HCT116 (cell line): Measurements from ENCODE around the gene ERC1. TPM values are rescaled to one million over a fixed set of nuclear protein-coding genes. Genes with fewer than 3 reads are reported as not detected.
A peak's percentile ranks its signal among the peaks of the same experiment; 100 is the strongest.

Experiments
- ATAC-seq: fragments of 200-7000 bp; cut with Tn5 transposase; 2 replicates; pipeline ENCODE4 v1.9.1; 2020; ENCODE audit warnings: mild to moderate bottlenecking, moderate library complexity
- BruUV-seq: library from RNA; stranded (reverse); fragments of 400-500 nt; replicated peaks from 2 replicates; lab custom pipeline; 2021; lab: Mats Ljungman, UMichigan
- CTCF ChIA-PET: fragments of 300-600 bp; sonication (Branson Sonifier 250); formaldehyde crosslinking; loops from one replicate; lab custom pipeline; 2021; ENCODE audit warnings: antibody characterized with exemption; lab: Charles Lee
- POLR2A ChIA-PET: fragments of 300-600, 350-600 bp; sonication (Branson Sonifier 250); formaldehyde crosslinking; loops from one replicate; lab custom pipeline; 2021; ENCODE audit warnings: antibody characterized with exemption; lab: Charles Lee
- RAD21 ChIA-PET, 2 experiments: fragments of 300-600 bp; sonication (Branson Sonifier 250); formaldehyde crosslinking; loops; one replicate each; lab custom pipeline; 2023; ENCODE audit warnings: low total read pairs in 2 of 2; ENCODE audit not compliant: uncharacterized antibody in 2 of 2, unreplicated experiment in 2 of 2, low non-redundant PET in 1 of 2; lab: Charles Lee
- DNase-seq: peaks from one replicate; pipeline ENCODE4 v3.0.0-alpha.2; 2010; ENCODE audit warnings: low read depth, low spot score
- H2AFZ ChIP-seq: fragments of 200-600 bp; shearing (Covaris generic), sonication (generic); 2 replicates; pipeline ENCODE4 v1.6.1; 2017; ENCODE audit warnings: low read depth, mixed run types, mixed read lengths, antibody characterized with exemption, low read length; ENCODE audit not compliant: poor library complexity, severe bottlenecking
- H3K27ac ChIP-seq: 2 replicates; pipeline ENCODE4 v1.5.1; 2012; ENCODE audit warnings: low read depth, low read length
- H3K27me3 ChIP-seq: fragments of 200-600 bp; sonication (generic); 2 replicates; pipeline ENCODE4 v1.6.1; 2016; ENCODE audit warnings: mixed run types, low read length, mixed read lengths; ENCODE audit not compliant: insufficient read depth
- H3K36me3 ChIP-seq, 2 experiments: fragments of 200-500 bp in 1 of 2; fragments of 200-600 bp in 1 of 2; sonication (Bioruptor generic) in 1 of 2; sonication (generic) in 1 of 2; 2 replicates each; pipeline versions ENCODE4 v1.5.1 to v1.6.1; 2014 to 2016; ENCODE audit warnings: low read length in 2 of 2, inconsistent platforms in 1 of 2, mixed read lengths in 1 of 2, mixed run types in 1 of 2; ENCODE audit not compliant: insufficient read depth in 2 of 2, control insufficient read depth in 1 of 2
- H3K4me1 ChIP-seq, 2 experiments: fragments of 200-600 bp in 1 of 2; sonication (generic) in 1 of 2; 2 replicates each; pipeline versions ENCODE4 v1.5.1 to v1.6.1; 2012 to 2017; ENCODE audit warnings: low read length in 2 of 2, inconsistent platforms in 1 of 2, mild to moderate bottlenecking in 1 of 2, mixed read lengths in 1 of 2, mixed run types in 1 of 2, moderate library complexity in 1 of 2; ENCODE audit not compliant: insufficient read depth in 2 of 2, control insufficient read depth in 1 of 2
- H3K4me2 ChIP-seq: fragments of 200-600 bp; sonication (generic); 2 replicates; pipeline ENCODE4 v1.6.1; 2017; ENCODE audit warnings: mixed run types, low read length, mixed read lengths
- H3K4me3 ChIP-seq, 2 experiments: fragments of 200-600 bp in 1 of 2; sonication (generic) in 1 of 2; replicated peaks in 1 of 2; 2 replicates each; pipeline ENCODE4 v1.5.1; 2011 to 2016; ENCODE audit warnings: low read length in 2 of 2, control low read depth in 1 of 2, low read depth in 1 of 2, mild to moderate bottlenecking in 1 of 2, mixed read lengths in 1 of 2, mixed run types in 1 of 2
- H3K79me2 ChIP-seq: fragments of 200-600 bp; sonication (generic); 2 replicates; pipeline ENCODE4 v1.6.1; 2017; ENCODE audit warnings: mild to moderate bottlenecking, mixed run types, low read length, moderate library complexity, mixed read lengths; ENCODE audit not compliant: insufficient read depth
- H3K9ac ChIP-seq: fragments of 200-600 bp; sonication (generic); 2 replicates; pipeline ENCODE4 v1.6.1; 2016; ENCODE audit warnings: low read length, mixed read lengths
- H3K9me2 ChIP-seq: fragments of 200-600 bp; sonication (generic), shearing (Covaris generic); 2 replicates; pipeline ENCODE4 v1.6.1; 2017; ENCODE audit warnings: mixed run types, mild to moderate bottlenecking, moderate library complexity; ENCODE audit not compliant: insufficient read depth
- H3K9me3 ChIP-seq, 2 experiments: fragments of 200-500 bp in 1 of 2; fragments of 200-600 bp in 1 of 2; sonication (Bioruptor generic) in 1 of 2; sonication (generic) in 1 of 2; 2 replicates each; pipeline ENCODE4 v1.6.1; 2014 to 2017; ENCODE audit warnings: low read length in 2 of 2, mixed read lengths in 2 of 2, inconsistent platforms in 1 of 2, low read depth in 1 of 2, mild to moderate bottlenecking in 1 of 2, mixed run types in 1 of 2, moderate library complexity in 1 of 2; ENCODE audit not compliant: control insufficient read depth in 1 of 2, insufficient read depth in 1 of 2
- H4K20me1 ChIP-seq: fragments of 200-600 bp; sonication (generic), shearing (Covaris generic); 2 replicates; pipeline ENCODE4 v1.6.1; 2017; ENCODE audit warnings: mixed run types, mild to moderate bottlenecking, moderate library complexity; ENCODE audit not compliant: insufficient read depth
- ATF3 ChIP-seq: IDR thresholded peaks from 2 replicates; pipeline ENCODE4 v1.6.1; 2012
- MAX ChIP-seq: IDR thresholded peaks from 2 replicates; pipeline ENCODE4 v1.6.1; 2012
- POLR2AphosphoS5 ChIP-seq: IDR thresholded peaks from 2 replicates; pipeline ENCODE4 v1.6.1; 2011; ENCODE audit warnings: mild to moderate bottlenecking, low read depth, low read length, moderate library complexity
- RAD21 ChIP-seq: IDR thresholded peaks from 2 replicates; pipeline ENCODE4 v1.6.1; 2012; ENCODE audit warnings: low read depth, mild to moderate bottlenecking
- SRF ChIP-seq: IDR thresholded peaks from 2 replicates; pipeline ENCODE4 v1.6.1; 2012; ENCODE audit warnings: low read depth
- TCF7L2 ChIP-seq: IDR thresholded peaks from 2 replicates; pipeline ENCODE4 v1.7.0; 2011; ENCODE audit warnings: borderline replicate concordance, inconsistent platforms; ENCODE audit not compliant: insufficient read depth, insufficient read length; ENCODE audit errors: extremely low read depth
- YY1 ChIP-seq: IDR thresholded peaks from 2 replicates; pipeline ENCODE4 v1.6.1; 2011; ENCODE audit warnings: low read length, low read depth, moderate library complexity, mild to moderate bottlenecking; ENCODE audit not compliant: insufficient replicate concordance; ENCODE audit errors: extremely low read depth
- intact Hi-C: fragments of 100-400 bp; cut with micrococcal nuclease; formaldehyde crosslinking; loops from 2 replicates; pipeline ENCODE4 v1.10.0; 2022
- total RNA-seq: library from RNA; stranded (reverse); gene quantifications from one replicate; pipeline ENCODE4 v1.2.1, GENCODE V29; 2021; ENCODE audit not compliant: unreplicated experiment
- TF ChIP-seq, protein P1 (sequence below), 3 experiments: fragments of 200-600 bp in 1 of 3; sonication (generic) in 1 of 3; IDR thresholded peaks in 2 of 3; conservative IDR thresholded peaks in 1 of 3; 2 replicates each; pipeline ENCODE4 v1.5.1; 2012 to 2017; ENCODE audit warnings: low read depth in 2 of 3, low read length in 2 of 3, antibody characterized with exemption in 1 of 3, borderline replicate concordance in 1 of 3, control low read depth in 1 of 3, mild to moderate bottlenecking in 1 of 3, mixed read lengths in 1 of 3, mixed run types in 1 of 3, moderate library complexity in 1 of 3; ENCODE audit not compliant: insufficient read depth in 1 of 3

The ERC1 gene
- total RNA-seq, 1 experiment from 2014 or later, result 41.9 TPM

DNA sequence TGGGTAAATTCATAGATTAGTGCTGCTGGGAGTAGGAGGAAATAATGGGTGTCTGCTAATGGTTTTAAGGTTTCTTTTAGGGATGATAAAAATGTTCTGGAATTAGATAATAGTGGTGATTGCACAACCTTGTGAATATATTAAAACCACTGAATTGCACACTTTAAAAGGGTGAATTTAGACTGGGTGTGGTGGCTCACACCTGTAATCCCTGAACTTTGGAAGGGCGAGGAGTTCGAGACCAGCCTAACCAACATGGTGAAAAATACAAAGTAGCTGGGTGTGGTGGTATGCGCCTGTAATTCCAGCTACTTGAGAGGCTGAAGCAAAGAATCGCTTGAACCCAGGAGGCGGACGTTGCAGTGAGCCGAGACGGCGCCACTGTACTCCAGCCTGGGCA, 42.8 kb upstream of the ERC1 start:
- ChIA-PET POLR2A (interaction anchor here (1.5 kb wide), 1 partner anchor 7 kb away, joined by 4 read pairs; no protein-coding TSS in a partner anchor), RAD21 (interaction anchor here in 1 of 2 experiments (0.7 kb wide), 1 partner anchor 378 kb away, joined by 3 read pairs; no protein-coding TSS in a partner anchor), CTCF (interaction anchor here (1.7 kb wide), 1 partner anchor 635 kb away, joined by 9 read pairs; no protein-coding TSS in a partner anchor)
- Histone ChIP-seq H2AFZ (no peak overlapping the region), H3K9me2 (no peaks in the 10 kb centered on the region), H3K27me3 (no peaks in the 10 kb centered on the region), H3K4me1 (peaks cover 5 to 12% of the 10 kb centered on the region in 2 experiments), H3K9ac (peak overlapping the region; percentile 91), H3K9me3 (no peaks in the 10 kb centered on the region), H3K79me2 (peaks cover 54% of the 10 kb centered on the region), H3K4me2 (peak overlapping the region; percentile 80), H4K20me1 (no peaks in the 10 kb centered on the region), H3K27ac (peak overlapping the region; percentile 86), H3K36me3 (peaks cover 0 to 13% of the 10 kb centered on the region in 2 experiments; a peak in 2 of 4 replicates), H3K4me3 (peak overlapping the region; percentile 57 to 94)
- intact Hi-C loops, result loop anchor here (2.0 to 5.0 kb wide), 2 partner anchors 195 to 634 kb away; partner anchors contain the start of gene WNK1
- DNase-seq (no peak), ATAC-seq (no peak)
- no peak for TF ChIP-seq YY1
- TF ChIP-seq SRF, result no peak
- TF ChIP-seq ATF3, result no peak
- no peak for TF ChIP-seq MAX
- no peak for TF ChIP-seq RAD21
- no peak for TF ChIP-seq TCF7L2
- TF ChIP-seq, protein P1, sequence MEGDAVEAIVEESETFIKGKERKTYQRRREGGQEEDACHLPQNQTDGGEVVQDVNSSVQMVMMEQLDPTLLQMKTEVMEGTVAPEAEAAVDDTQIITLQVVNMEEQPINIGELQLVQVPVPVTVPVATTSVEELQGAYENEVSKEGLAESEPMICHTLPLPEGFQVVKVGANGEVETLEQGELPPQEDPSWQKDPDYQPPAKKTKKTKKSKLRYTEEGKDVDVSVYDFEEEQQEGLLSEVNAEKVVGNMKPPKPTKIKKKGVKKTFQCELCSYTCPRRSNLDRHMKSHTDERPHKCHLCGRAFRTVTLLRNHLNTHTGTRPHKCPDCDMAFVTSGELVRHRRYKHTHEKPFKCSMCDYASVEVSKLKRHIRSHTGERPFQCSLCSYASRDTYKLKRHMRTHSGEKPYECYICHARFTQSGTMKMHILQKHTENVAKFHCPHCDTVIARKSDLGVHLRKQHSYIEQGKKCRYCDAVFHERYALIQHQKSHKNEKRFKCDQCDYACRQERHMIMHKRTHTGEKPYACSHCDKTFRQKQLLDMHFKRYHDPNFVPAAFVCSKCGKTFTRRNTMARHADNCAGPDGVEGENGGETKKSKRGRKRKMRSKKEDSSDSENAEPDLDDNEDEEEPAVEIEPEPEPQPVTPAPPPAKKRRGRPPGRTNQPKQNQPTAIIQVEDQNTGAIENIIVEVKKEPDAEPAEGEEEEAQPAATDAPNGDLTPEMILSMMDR (IDR thresholded peaks at IDR 0.05 in 2 of 3, conservative IDR thresholded peaks at IDR 0.05 in 1 of 3; ENCODE audit: borderline replicate concordance in 1 of 3, insufficient read depth in 1 of 3, low read depth in 2 of 3, low read length in 2 of 3), result no peak
- no peak for TF ChIP-seq POLR2AphosphoS5
- BruUV-seq, result no TSS peak
